ENCODE data around the gene MAST3. TPM values are rescaled to one million over a fixed set of nuclear protein-coding genes. Genes with fewer than 3 reads are reported as not detected.

Gene MAST3
- total and polyA plus RNA-seq, 2 donors (not counting 3 experiments of a cell fraction or from before 2014, with no cell fraction given), result 1.5 to 2.7 TPM

- peaks cover 28% of the 10 kb centered on the region for H3K4me1 ChIP-seq (ENCODE audit: control insufficient read depth, extremely low read depth, insufficient read depth, low read length)
- H3K27me3 ChIP-seq (ENCODE audit: control insufficient read depth in 2 of 2, insufficient read depth in 2 of 2, low read length in 2 of 2), result no peaks in the 10 kb centered on the region
- H3K4me2 ChIP-seq (ENCODE audit: insufficient read depth, low read length), result no peak overlapping the region
- peaks cover 11% of the 10 kb centered on the region for H3K79me2 ChIP-seq (ENCODE audit: control insufficient read depth, insufficient read depth, low read length)
- no peak overlapping the region for H2AFZ ChIP-seq (ENCODE audit: low read depth, low read length)
- no peak overlapping the region for H3K9ac ChIP-seq (replicated peaks; ENCODE audit: extremely low read depth, insufficient read depth, low read length)
- no peaks in the 10 kb centered on the region for H4K20me1 ChIP-seq (replicated peaks; ENCODE audit: control insufficient read depth, extremely low read depth, insufficient read depth, low read length)
- CTCF ChIA-PET, result interaction anchor here (0.8 to 1.7 kb wide), 2 partner anchors 12 to 43 kb away, joined by 4 to 6 read pairs; no protein-coding TSS in a partner anchor
- no peaks in the 10 kb centered on the region for H3K9me3 ChIP-seq (replicated peaks; ENCODE audit: control insufficient read depth, insufficient read depth, low read length)
- TF ChIP-seq POLR2AphosphoS5 (IDR thresholded peaks at IDR 0.05; ENCODE audit: insufficient read depth, low read depth, low read length), result no peak
- TF ChIP-seq, protein P1, sequence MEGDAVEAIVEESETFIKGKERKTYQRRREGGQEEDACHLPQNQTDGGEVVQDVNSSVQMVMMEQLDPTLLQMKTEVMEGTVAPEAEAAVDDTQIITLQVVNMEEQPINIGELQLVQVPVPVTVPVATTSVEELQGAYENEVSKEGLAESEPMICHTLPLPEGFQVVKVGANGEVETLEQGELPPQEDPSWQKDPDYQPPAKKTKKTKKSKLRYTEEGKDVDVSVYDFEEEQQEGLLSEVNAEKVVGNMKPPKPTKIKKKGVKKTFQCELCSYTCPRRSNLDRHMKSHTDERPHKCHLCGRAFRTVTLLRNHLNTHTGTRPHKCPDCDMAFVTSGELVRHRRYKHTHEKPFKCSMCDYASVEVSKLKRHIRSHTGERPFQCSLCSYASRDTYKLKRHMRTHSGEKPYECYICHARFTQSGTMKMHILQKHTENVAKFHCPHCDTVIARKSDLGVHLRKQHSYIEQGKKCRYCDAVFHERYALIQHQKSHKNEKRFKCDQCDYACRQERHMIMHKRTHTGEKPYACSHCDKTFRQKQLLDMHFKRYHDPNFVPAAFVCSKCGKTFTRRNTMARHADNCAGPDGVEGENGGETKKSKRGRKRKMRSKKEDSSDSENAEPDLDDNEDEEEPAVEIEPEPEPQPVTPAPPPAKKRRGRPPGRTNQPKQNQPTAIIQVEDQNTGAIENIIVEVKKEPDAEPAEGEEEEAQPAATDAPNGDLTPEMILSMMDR (IDR thresholded peaks at IDR 0.05; ENCODE audit: extremely low read depth in 1 of 2, insufficient read depth in 1 of 2, low read depth in 1 of 2, low read length in 2 of 2), result no peak
- TF ChIP-seq GATA2 (IDR thresholded peaks at IDR 0.05; ENCODE audit: insufficient read depth, insufficient read length, low read depth, low read length), result no peak
- no peak for FAIRE-seq
- no peak overlapping the region for H3K27ac ChIP-seq (ENCODE audit: insufficient read depth, low read depth, low read length)
- BruUV-seq (replicated peaks), result no TSS peak
- H3K36me3 ChIP-seq (ENCODE audit: control insufficient read depth in 2 of 2, extremely low read depth in 1 of 2, insufficient read depth in 2 of 2, low read length in 2 of 2), result peaks cover 0 to 9% of the 10 kb centered on the region in 2 experiments
- no peak overlapping the region for H3K4me3 ChIP-seq (replicated peaks in 1 of 3; ENCODE audit: insufficient read depth in 1 of 3, low read depth in 1 of 3, low read length in 3 of 3)
- DNase-seq (ENCODE audit: low read depth, low spot score), result no peak
- dilution Hi-C loops (cut with MboI; ENCODE audit: extremely low pct_ligation_motif_present, low sequenced_read_pairs) (no loop called here), intact Hi-C loops (cut with micrococcal nuclease) (no loop called here)
- POLR2A ChIA-PET, result no interaction called here
- no peaks in the 10 kb centered on the region for H3K9me1 ChIP-seq (replicated peaks; ENCODE audit: control insufficient read depth, extremely low read depth, insufficient read depth, low read length)
Observed at GRCh38 chr19:18156268-18156667, 58.7 kb downstream of the MAST3 start.

GRCh38 chr19:18156841-18157464 lies 59.4 kb downstream of the MAST3 start:
- Histone ChIP-seq H3K9ac (replicated peaks; ENCODE audit: extremely low read depth, insufficient read depth, low read length) (no peak overlapping the region), H3K4me3 (replicated peaks in 1 of 3; ENCODE audit: insufficient read depth in 1 of 3, low read depth in 1 of 3, low read length in 3 of 3) (no peak overlapping the region), H3K27me3 (ENCODE audit: control insufficient read depth in 2 of 2, insufficient read depth in 2 of 2, low read length in 2 of 2) (no peaks in the 10 kb centered on the region), H3K4me1 (ENCODE audit: control insufficient read depth, extremely low read depth, insufficient read depth, low read length) (peaks cover 23% of the 10 kb centered on the region), H3K9me3 (replicated peaks; ENCODE audit: control insufficient read depth, insufficient read depth, low read length) (no peaks in the 10 kb centered on the region), H3K27ac (ENCODE audit: insufficient read depth, low read depth, low read length) (no peak overlapping the region), H3K9me1 (replicated peaks; ENCODE audit: control insufficient read depth, extremely low read depth, insufficient read depth, low read length) (no peaks in the 10 kb centered on the region), H3K79me2 (ENCODE audit: control insufficient read depth, insufficient read depth, low read length) (peaks cover 11% of the 10 kb centered on the region), H3K36me3 (ENCODE audit: control insufficient read depth in 2 of 2, extremely low read depth in 1 of 2, insufficient read depth in 2 of 2, low read length in 2 of 2) (peaks cover 0 to 11% of the 10 kb centered on the region in 2 experiments), H2AFZ (ENCODE audit: low read depth, low read length) (no peak overlapping the region), H4K20me1 (replicated peaks; ENCODE audit: control insufficient read depth, extremely low read depth, insufficient read depth, low read length) (no peaks in the 10 kb centered on the region), H3K4me2 (ENCODE audit: insufficient read depth, low read length) (no peak overlapping the region)
- no peak for TF ChIP-seq EZH2 (IDR thresholded peaks at IDR 0.05; ENCODE audit: borderline replicate concordance, low read depth, low read length, severe bottlenecking)
- TF ChIP-seq MAX (IDR thresholded peaks at IDR 0.05; ENCODE audit: insufficient read depth, insufficient read length), result peak; percentile 36
- TF ChIP-seq POLR2A (IDR thresholded peaks at IDR 0.05; ENCODE audit: low read depth, low read length), result peak; percentile 19
- peak; percentile 47 for TF ChIP-seq POLR2AphosphoS5 (IDR thresholded peaks at IDR 0.05; ENCODE audit: insufficient read depth, low read depth, low read length)
- POLR2A ChIA-PET, result interaction anchor here (0.6 kb wide), 1 partner anchor 13 kb away, joined by 3 read pairs; no protein-coding TSS in a partner anchor
- intact Hi-C loops (cut with micrococcal nuclease) (no loop called here), dilution Hi-C loops (cut with MboI; ENCODE audit: extremely low pct_ligation_motif_present, low sequenced_read_pairs) (no loop called here)
- CTCF ChIA-PET, result interaction anchor here (1.7 kb wide), 1 partner anchor 44 kb away, joined by 6 read pairs; no protein-coding TSS in a partner anchor
- DNase-seq (ENCODE audit: low read depth, low spot score) (peak; percentile 85), FAIRE-seq (peak; percentile 82)
- BruUV-seq (replicated peaks), result no TSS peak

Measured in endothelial cell of umbilical vein (primary cell).